Effector CD8-positive, alpha-beta T cell (primary cell): ENCODE results near the gene TARS2.

Experiments
- DNase-seq: peaks from one replicate; lab custom pipeline; 2025; lab: John Stamatoyannopoulos, UW
- total RNA-seq, 4 experiments: gene quantifications; one replicate each; lab custom pipeline; 2026; lab: John Stamatoyannopoulos, UW

The TARS2 gene, protein sequence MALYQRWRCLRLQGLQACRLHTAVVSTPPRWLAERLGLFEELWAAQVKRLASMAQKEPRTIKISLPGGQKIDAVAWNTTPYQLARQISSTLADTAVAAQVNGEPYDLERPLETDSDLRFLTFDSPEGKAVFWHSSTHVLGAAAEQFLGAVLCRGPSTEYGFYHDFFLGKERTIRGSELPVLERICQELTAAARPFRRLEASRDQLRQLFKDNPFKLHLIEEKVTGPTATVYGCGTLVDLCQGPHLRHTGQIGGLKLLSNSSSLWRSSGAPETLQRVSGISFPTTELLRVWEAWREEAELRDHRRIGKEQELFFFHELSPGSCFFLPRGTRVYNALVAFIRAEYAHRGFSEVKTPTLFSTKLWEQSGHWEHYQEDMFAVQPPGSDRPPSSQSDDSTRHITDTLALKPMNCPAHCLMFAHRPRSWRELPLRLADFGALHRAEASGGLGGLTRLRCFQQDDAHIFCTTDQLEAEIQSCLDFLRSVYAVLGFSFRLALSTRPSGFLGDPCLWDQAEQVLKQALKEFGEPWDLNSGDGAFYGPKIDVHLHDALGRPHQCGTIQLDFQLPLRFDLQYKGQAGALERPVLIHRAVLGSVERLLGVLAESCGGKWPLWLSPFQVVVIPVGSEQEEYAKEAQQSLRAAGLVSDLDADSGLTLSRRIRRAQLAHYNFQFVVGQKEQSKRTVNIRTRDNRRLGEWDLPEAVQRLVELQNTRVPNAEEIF
- total RNA-seq: 31.9 to 54.2 (median 33.9) reads per million in 4 experiments

DNA sequence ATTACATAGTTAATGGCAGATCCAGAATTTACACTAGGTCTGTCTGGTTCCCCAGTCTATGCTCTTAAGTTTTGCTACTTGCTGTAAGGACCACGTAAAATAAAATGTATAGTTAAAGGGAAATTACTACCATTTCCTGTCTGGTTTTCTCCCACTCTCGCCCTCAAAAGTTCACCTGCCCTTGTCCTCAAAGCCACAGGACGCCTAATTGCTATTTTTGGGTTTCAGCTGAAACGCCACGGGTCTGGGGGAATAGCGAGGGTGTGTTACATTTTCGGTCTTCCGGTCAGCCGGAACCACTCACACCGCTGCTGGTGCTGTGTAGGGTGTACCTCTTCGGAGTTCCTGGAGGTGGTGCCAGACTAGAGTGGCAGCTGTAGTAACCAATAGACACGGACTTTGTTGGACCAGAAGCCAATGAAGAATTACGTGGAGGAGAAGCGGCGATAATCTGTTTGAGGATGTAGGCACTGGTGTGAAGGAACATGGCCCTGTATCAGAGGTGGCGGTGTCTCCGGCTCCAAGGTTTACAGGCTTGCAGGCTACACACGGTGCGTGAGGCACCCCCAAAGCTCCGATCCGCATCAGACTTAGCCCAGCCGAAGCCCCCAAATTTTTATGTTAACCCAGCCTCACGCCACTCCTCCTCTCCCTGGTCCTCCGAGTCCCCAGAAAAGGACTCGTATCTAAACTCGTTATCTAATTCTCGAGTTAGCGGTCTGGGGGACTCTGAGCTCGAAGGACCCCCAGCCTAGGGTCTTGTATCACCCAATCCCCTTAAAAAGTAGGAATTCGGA, at the start of gene TARS2:
Gene TARS2 (plus strand): TSS at position 454 of the 797 bp plus-strand sequence. CDS start 32 bp downstream, at position 486.
- DNase-seq: peak; percentile 87

DNA sequence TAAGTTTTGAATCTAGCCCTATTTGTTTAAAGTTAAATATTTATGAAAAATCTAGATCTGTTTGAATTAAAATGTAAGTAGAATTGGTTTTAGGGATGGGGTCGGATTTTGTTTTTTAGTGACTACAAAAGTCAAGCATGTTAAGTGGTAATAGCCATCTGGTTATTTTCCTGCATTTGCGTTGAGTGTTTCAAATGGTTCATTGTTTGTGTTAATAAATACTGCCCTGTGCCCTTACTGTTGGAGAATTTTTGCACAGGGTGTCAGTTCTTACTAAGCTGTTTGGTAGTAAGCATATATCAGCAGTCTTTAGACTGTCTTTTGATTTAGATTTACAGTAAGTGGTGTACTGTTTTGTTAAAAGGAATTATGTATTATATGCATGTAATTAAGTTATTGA, 46.1 kb upstream of the TARS2 start:
- no peak for DNase-seq

DNA sequence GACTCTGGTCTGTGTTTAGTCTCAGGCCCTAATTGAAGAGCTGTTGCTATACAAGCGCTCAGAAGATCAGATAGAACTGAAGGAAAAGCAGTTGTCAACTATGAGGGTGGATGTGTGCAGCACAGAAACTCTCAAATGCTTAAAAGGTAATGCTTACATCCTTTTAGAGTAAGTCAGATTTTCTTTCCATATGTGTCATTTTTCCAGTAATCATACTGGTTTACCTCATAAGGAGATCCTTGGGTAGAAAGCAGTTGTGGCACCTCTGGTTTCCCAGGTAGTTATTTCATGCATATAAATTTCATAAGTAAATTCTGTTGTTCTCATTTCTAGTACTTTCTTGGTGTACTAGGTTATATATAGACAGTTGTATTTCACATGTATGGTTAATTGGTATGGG, 43.0 kb upstream of the TARS2 start:
- no peak for DNase-seq

DNA sequence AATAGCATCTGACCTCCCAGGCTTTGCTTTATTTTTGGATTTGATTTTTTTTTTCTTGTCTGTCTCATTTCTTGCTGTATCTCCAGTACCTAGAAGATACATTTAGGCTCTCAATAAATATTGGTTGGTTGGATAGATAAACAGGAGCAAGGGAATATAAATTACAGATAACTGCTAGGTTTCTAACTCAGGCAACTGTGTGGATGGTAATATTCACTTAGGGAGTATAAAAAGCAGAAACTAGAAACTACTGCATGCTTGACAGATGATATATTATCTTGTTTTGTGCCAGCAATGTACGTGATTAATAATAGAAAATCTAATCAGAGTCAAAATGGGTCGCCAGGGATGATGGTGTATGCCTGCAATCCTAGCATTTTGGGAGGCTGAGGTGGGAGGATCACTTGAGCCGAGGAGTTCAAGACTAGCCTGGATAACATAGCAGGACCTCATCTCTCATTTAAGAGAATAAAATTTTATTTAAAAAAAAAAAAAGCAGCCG, 31.0 kb upstream of the TARS2 start:
- no peak for DNase-seq

DNA sequence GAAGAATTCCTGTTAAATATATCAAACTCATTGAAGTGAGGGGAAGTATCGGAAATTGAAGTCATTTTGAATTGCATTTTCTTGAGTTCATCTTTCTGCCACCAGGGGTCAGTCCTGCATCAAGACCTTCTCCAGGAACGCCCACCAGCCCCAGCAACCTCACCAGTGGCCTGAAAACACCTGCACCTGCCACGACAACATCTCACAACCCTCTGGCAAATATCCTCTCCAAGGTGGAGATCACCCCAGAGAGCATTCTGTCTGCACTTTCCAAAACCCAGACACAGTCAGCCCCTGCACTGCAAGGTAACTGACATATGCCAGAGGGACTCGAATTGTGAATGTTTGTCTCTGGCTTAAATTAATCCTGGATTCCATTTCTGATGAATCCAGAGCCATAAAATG, 22.8 kb upstream of the TARS2 start:
- DNase-seq: peak; percentile 46

DNA sequence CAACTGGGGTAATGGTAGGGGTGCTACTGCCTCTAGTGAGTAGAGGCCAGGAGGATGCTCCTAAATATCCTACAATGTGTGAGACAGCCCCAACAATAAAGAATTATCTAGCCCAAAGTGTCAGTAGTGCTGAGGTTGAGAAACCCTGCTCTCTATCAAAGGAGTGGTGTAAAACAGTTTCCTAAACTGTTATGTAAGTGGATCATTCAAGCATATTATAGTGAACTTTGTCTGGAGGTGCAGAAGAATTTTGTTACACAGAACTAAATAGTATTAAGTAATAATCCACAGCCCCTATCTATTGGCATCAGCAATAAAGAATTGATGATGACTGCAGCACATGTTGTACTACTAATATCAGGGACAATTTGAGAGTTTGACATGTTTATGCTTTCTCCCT, 20.3 kb upstream of the TARS2 start:
- no peak for DNase-seq

DNA sequence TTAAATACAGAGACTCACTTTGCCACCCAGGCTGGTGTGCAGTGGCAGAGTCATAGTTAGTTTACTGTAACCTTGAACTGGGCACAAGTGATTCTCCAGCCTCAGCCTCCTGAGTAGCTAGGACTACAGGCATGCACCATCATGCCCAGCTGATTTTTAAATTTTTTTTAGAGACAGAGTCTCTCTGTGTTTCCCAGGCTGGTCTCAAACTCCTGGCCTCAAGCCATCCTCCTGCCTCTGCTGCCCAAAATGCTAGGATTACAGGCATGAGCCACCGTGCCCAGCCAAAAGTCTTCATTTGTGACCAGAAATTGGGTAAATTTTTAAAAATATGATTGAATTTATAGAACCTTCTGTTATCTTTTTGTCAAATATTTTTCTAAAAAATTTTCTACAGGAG, 17.9 kb upstream of the TARS2 start:
- no peak for DNase-seq

DNA sequence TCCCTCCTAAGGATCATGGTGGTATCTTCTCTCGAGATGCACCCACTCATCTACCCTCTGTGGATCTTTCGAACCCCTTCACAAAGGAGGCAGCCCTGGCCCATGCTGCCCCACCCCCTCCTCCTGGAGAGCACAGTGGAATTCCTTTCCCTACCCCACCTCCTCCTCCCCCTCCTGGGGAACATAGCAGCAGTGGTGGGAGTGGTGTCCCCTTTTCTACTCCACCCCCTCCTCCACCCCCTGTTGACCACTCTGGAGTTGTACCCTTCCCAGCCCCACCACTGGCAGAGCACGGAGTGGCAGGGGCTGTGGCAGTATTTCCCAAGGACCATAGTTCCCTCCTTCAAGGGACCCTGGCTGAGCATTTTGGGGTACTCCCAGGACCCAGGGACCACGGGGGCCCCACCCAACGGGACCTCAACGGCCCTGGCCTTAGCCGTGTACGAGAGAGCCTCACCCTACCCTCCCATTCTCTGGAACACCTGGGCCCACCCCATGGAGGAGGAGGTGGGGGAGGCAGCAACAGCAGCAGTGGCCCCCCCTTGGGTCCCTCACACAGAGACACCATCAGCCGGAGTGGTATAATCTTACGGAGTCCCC, 14.5 kb upstream of the TARS2 start:
- DNase-seq: no peak

DNA sequence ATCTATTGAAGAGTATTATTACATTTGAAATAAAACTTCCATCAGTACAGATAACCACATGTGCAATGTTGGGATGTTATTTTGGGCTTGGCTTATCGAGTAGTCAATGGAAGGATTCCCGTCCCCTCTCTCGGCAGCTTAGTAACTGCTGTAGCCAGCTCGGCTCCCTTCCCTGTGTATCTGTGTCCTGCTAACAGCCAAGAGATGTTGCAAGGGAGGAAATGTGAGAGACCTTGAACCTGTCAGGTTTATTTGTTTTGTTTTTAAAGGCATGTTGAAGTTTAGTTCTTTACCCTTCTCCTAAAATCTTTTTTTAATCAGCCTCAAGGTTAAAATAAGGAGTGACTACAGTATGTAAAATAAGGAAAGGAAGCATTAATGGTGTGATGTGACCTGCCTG, 13.6 kb upstream of the TARS2 start:
- DNase-seq: no peak

DNA sequence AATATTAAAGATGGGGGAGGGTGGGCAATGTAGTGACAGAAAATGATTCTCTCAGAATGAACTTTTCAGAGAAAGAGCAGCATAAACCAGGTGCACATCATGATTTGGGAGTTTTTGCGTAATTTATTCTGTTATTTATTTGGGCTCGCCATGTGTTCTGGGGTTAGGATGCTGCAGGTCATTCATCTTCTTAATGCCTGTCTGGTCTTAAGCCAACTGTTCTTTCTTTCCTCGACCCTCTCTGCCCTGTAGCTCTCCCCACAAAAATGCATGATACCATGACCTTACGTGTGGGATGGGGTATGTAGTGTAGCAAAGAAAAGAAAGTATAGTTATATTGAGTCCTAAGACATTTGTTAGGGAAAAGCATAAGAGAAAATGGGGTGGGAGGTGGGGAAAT, 12.3 kb upstream of the TARS2 start:
- DNase-seq: no peak

DNA sequence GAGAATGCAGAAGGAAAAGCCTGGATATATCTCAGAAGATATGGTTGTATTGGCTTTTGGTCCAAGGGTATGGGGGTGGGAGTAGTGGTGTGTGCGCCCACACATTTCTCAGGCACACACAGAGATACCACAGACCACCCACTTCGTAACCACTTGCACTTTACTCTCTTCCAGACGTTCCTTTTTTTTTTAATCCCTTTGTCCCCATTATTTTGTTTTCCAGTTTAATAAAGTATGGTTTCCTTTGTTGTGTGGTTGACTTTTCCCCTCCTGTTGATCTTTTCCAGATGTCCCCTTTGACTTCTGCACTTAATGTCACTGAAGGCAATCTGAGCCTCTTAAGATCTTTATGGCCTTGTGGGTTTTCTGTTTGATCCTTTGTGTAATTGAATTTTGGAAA, 10.5 kb upstream of the TARS2 start:
- no peak for DNase-seq

DNA sequence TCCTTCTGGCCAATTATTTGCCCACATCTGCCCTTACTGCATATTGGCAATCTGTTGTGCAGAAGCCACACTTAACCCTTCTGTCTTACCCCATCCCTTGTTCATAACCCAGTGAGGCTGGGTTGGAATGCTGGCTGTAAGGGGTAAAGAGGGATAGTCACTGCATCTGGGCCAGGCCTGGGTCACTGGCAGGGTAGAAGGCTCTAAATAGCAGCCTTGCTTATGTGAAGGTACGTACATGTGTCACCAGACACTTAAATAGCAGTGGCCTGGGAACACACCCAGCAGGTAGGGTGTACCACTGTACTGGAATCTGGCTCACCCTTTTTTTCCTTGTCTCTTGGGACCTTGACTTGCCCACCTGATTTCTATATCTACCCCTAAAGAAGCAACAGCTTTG, 9.9 kb upstream of the TARS2 start:
- DNase-seq: no peak

DNA sequence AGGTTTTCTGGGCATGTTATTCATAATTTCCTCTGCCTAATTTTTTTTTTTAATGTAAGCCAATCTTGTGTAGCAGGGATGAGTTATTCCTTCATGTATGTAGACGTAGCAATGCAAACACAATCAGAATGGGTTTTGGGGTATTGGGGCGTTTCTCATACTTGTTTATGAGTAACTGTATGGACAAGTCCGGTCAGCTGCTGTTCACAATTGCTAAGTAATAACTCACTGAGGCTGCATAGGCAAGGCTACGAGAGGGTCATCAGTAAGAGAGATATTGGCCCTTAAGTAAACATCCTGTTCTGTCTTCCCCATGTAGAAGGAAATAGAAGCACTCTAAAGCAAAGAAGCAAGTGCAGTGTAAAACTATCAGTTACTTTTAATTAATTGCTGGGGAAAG, 9.5 kb upstream of the TARS2 start:
- DNase-seq: no peak

DNA sequence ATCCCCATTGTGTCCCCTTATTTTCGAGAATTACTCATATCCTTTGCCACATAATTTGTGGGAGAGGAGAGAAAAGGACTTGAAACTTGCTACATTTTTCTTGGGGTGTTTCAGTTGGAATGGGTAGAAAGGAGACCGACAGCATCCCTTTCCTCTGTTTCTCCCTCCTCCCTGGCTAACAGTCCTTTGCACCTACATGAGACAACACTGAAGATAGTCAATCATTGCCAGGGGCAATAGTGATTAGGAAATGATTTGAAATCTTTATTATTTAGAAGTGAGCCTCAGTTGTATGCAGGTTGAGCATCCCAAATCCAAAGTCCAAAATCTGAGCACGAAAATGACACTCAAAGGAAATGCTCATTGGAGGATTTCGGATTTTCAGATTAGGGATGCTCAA, 7.8 kb upstream of the TARS2 start:
- DNase-seq: no peak

DNA sequence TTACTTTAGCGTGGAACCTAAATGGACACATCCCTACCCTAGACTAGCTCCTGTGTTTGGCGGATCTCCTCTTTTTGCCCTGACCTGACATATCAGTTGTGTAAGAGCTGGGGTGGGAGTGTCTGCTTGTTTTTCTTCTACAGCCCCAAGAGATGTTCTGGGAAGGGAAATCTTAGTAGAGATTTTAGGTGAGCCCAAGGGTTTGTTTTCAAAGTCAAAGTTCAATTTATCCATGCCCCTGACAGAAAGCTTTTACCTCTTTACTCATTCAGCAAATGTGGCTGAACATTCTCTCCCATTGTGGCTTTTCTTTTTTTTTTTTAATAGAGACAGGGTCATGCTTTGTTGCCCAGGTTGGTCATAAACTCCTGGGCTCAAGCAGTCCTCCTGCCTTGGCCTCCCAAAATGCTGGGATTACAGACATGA, 7.3 kb upstream of the TARS2 start:
- no peak for DNase-seq

DNA sequence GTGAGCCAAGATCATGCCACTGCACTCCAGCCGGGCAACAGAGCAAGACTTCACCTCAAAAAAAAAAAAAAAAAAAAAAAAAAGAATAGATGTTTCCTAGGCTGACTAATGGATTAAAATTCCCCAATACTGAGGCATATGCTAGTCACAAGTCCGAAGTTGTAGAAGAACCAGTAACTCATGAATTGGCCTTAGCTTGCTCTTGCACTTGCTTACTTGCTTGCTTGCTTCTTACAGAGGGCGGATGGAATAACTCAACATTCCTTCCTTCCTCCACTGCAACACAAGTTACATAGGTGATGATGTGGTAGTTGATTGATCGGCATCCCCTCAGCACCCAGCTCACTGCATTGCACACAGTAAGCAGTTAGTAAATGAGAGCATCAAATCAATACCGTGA, 2.8 kb upstream of the TARS2 start:
- DNase-seq: no peak

DNA sequence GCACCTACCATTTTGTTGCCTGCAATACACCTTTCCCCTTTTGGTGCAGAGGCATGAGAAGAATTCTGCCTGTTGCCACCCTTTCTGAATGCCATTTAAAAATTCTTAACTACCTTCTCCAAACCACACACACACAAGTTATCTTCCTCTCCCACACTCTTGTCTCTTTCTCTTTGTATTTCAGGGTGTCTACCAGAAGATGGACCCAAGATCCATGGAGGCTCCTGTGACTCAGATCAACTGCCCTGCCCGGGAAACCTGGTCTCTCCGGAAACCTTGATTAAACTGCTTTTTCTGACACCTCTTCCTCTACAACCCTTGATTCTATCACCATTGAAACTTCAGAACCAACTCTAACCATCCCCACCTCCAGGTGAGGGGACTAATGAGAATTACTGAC, 2.4 kb upstream of the TARS2 start:
- DNase-seq: no peak

DNA sequence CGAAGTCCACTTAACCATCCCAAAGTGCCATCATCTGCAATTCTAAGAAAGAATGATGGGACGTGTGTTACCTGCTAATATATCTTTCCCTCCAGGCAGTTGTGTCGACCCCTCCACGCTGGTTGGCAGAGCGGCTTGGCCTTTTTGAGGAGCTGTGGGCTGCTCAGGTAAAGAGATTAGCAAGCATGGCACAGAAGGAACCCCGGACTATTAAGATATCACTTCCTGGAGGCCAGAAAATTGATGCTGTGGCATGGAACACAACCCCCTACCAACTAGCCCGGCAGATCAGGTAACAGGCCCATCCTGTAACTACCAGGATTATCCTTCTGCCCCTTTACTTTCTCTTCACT, 520 bp downstream of the TARS2 start:
- DNase-seq: no peak

DNA sequence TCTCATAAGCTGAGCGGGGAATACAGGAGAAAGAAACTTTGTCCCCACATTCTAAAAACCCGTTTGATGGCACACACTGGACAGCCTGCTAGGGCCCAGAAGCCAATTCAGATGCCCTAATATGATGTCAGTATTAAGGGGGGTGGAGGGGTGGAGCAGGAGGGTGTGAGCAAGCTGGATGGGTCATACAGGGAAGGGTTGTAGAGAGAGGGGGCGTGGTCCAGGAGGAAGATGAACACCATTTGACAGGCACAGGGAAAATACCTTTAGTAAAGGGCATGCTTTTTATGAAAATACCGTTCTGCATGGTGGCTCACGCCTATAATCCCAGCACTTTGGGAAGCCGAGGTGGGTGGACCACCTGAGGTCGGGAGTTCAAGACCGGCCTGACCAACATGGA, 6.0 kb downstream of the TARS2 start:
- DNase-seq: no peak

DNA sequence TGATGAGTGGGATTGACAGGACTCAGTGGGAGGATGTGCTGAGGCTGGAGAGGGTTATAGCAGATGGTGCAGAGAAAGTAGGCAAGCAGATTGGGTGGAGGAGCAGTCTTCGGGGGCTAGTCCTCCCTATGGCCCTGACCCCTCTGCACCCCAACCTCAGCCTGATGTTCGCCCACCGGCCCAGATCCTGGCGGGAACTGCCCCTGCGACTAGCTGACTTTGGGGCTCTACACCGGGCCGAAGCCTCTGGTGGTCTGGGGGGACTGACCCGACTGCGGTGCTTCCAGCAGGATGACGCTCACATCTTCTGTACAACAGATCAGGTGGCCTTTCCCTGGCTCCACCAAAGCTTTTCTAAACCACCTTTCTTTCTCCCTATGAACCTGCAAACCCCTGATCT, 11.1 kb downstream of the TARS2 start:
- DNase-seq: no peak

DNA sequence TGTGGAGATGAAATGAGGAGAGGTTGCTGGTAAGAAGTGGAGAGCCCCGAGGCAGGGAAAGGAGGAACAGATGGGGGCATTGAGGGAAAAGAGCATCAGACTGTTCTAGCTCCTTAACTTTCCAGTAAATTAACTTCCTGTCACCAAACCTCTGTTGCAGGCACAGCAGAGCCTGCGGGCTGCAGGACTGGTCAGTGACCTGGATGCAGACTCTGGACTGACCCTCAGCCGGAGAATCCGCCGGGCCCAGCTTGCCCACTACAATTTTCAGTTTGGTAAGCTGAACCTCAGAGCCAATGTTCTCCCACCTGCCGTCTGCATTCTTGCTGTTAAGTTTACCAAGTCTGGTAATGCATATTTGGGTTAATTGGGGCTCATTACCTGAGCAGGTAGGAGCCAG, 18.2 kb downstream of the TARS2 start:
- DNase-seq: no peak
